Neural progenitor cell (in vitro differentiated cells): ENCODE results near the gene RNF5. TPM values are rescaled to one million over a fixed set of nuclear protein-coding genes. Genes with fewer than 3 reads are reported as not detected.

Experiments used
- DNase-seq: peaks from one replicate; pipeline ENCODE4 v3.0.0-alpha.2; 2016; ENCODE audit warnings: low spot score
- H2AFZ ChIP-seq: fragments of 200-600 bp; sonication (generic); replicated peaks from 2 replicates; pipeline ENCODE4 v1.6.1; 2016; ENCODE audit warnings: antibody characterized with exemption
- H3F3A ChIP-seq: fragments of 200-600 bp; sonication (generic); 2 replicates; pipeline ENCODE4 v1.6.1; 2016; ENCODE audit warnings: antibody characterized with exemption, low read depth
- H3K27ac ChIP-seq: fragments of 200-600 bp; sonication (generic); 2 replicates; pipeline ENCODE4 v1.5.1; 2016; ENCODE audit warnings: mild to moderate bottlenecking
- H3K27me3 ChIP-seq: fragments of 200-600 bp; sonication (generic); 2 replicates; pipeline ENCODE4 v1.6.1; 2016; ENCODE audit warnings: mild to moderate bottlenecking, moderate library complexity
- H3K36me3 ChIP-seq: fragments of 200-600 bp; sonication (generic); 2 replicates; pipeline ENCODE4 v1.5.1; 2016
- H3K4me1 ChIP-seq: fragments of 200-600 bp; sonication (generic); 2 replicates; pipeline ENCODE4 v1.6.1; 2016; ENCODE audit warnings: mixed run types
- H3K4me2 ChIP-seq: fragments of 200-600 bp; sonication (generic); 2 replicates; pipeline ENCODE4 v1.6.1; 2016
- H3K4me3 ChIP-seq: fragments of 200-600 bp; sonication (generic); 2 replicates; pipeline ENCODE4 v1.5.1; 2016
- H3K79me2 ChIP-seq: fragments of 200-600 bp; sonication (generic); 2 replicates; pipeline ENCODE4 v1.6.1; 2016; ENCODE audit warnings: low read depth
- H3K9ac ChIP-seq: fragments of 200-600 bp; sonication (generic); 2 replicates; pipeline ENCODE4 v1.6.1; 2016
- H3K9me3 ChIP-seq: fragments of 200-600 bp; sonication (generic); 2 replicates; pipeline ENCODE4 v1.5.1; 2016; ENCODE audit warnings: low read depth
- H4K20me1 ChIP-seq: fragments of 200-600 bp; sonication (generic); 2 replicates; pipeline ENCODE4 v1.6.1; 2016; ENCODE audit warnings: low read depth
- H3K27ac Mint-ChIP-seq: 3 replicates; pipeline ENCODE4 v1.8.0; 2021; ENCODE audit warnings: mixed read lengths
- H3K27me3 Mint-ChIP-seq: 2 replicates; pipeline ENCODE4 v1.8.0; 2022; ENCODE audit warnings: low read depth, mild to moderate bottlenecking, inconsistent platforms, moderate library complexity, mixed read lengths; ENCODE audit not compliant: insufficient read depth
- H3K36me3 Mint-ChIP-seq: 3 replicates; pipeline ENCODE4 v1.8.0; 2021; ENCODE audit warnings: mixed read lengths
- H3K4me1 Mint-ChIP-seq: 3 replicates; pipeline ENCODE4 v1.8.0; 2021; ENCODE audit warnings: mixed read lengths
- H3K4me3 Mint-ChIP-seq: 3 replicates; pipeline ENCODE4 v1.8.0; 2021; ENCODE audit warnings: mild to moderate bottlenecking, moderate library complexity, mixed read lengths
- H3K9me3 Mint-ChIP-seq: 3 replicates; pipeline ENCODE4 v1.8.0; 2020; ENCODE audit warnings: mixed read lengths
- EZH2 ChIP-seq: fragments of 200-600 bp; sonication (generic); IDR thresholded peaks from 2 replicates; pipeline ENCODE4 v1.6.1; 2017; ENCODE audit warnings: antibody characterized with exemption, mild to moderate bottlenecking, moderate library complexity
- EZH2phosphoT487 ChIP-seq: fragments of 200-600 bp; sonication (generic); IDR thresholded peaks from 2 replicates; pipeline ENCODE4 v1.6.1; 2017; ENCODE audit warnings: antibody characterized with exemption
- total RNA-seq: library from RNA; depleted of rRNA; stranded (reverse); fragments of >200 nt; gene quantifications from 2 replicates; pipeline ENCODE4 v1.2.3, GENCODE V29; 2015; ENCODE audit warnings: low replicate concordance
- TF ChIP-seq, protein P1 (sequence below): fragments of 200-600 bp; sonication (generic); IDR thresholded peaks from 2 replicates; pipeline ENCODE4 v1.5.1; 2017; ENCODE audit warnings: antibody characterized with exemption, mild to moderate bottlenecking

The RNF5 gene
- total RNA-seq, 1 donor from 2014 or later = 129 TPM

DNA sequence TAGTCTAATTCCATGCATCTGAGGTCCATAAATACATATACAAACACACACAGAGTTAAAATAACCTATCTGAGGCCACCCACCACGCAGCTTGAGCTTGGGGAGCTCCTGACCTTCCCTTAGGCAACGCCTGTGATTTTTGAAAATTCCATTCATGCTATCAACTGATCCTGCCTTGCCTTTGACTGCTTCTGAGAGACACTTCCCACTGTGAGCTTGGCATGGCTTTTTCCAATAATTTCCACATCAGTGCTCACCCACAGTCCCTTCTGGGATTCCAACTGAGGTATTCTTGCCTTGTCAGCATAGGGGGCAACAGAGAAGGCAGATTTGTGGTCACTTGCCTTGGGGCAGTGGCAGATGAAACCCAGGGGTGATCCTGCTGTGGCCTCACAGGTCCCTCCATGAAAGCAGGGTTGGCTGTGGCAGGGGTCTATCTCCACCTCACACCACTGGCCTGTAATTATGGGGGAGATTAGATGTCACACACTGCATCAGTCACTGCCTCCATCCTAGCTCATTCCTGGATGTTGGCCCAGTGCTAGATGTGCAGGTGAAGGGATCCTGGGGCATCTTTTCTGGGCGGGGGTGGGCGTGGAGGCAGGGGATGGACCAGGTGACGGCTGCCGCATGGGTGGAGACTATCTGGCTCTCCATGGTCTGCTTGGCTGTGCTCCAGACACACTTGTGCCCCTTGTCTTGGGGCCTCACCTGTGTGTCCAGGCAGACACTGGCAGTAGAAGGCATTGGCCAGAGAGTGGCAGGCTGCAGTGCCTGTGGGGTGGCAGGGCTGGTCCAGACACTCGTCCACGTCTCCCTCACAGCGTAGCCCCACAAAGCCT is 25.4 kb downstream of the RNF5 start:
- Mint-ChIP-seq H3K9me3 (peaks cover 8% of the 10 kb centered on the region), H3K4me1 (peaks cover 37% of the 10 kb centered on the region), H3K27ac (peak overlapping the region; percentile 97), H3K27me3 (peaks cover 11% of the 10 kb centered on the region), H3K36me3 (no peaks in the 10 kb centered on the region), H3K4me3 (peak overlapping the region; percentile 36)
- peaks cover 13% of the 10 kb centered on the region for H3K4me1 ChIP-seq
- no peak overlapping the region for H3K9ac ChIP-seq
- H3K9me3 ChIP-seq = no peaks in the 10 kb centered on the region
- TF ChIP-seq EZH2 = no peak
- TF ChIP-seq, protein P1, sequence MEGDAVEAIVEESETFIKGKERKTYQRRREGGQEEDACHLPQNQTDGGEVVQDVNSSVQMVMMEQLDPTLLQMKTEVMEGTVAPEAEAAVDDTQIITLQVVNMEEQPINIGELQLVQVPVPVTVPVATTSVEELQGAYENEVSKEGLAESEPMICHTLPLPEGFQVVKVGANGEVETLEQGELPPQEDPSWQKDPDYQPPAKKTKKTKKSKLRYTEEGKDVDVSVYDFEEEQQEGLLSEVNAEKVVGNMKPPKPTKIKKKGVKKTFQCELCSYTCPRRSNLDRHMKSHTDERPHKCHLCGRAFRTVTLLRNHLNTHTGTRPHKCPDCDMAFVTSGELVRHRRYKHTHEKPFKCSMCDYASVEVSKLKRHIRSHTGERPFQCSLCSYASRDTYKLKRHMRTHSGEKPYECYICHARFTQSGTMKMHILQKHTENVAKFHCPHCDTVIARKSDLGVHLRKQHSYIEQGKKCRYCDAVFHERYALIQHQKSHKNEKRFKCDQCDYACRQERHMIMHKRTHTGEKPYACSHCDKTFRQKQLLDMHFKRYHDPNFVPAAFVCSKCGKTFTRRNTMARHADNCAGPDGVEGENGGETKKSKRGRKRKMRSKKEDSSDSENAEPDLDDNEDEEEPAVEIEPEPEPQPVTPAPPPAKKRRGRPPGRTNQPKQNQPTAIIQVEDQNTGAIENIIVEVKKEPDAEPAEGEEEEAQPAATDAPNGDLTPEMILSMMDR = no peak
- no peak for TF ChIP-seq EZH2phosphoT487
- H3K4me3 ChIP-seq = no peak overlapping the region
- H3F3A ChIP-seq = no peaks in the 10 kb centered on the region
- no peaks in the 10 kb centered on the region for H3K36me3 ChIP-seq
- no peaks in the 10 kb centered on the region for H3K79me2 ChIP-seq
- H3K27me3 ChIP-seq = peaks cover 5% of the 10 kb centered on the region
- H3K27ac ChIP-seq = no peak overlapping the region
- peak; percentile 55 for DNase-seq
- H2AFZ ChIP-seq = no peak overlapping the region
- H4K20me1 ChIP-seq = no peaks in the 10 kb centered on the region
- no peak overlapping the region for H3K4me2 ChIP-seq

DNA sequence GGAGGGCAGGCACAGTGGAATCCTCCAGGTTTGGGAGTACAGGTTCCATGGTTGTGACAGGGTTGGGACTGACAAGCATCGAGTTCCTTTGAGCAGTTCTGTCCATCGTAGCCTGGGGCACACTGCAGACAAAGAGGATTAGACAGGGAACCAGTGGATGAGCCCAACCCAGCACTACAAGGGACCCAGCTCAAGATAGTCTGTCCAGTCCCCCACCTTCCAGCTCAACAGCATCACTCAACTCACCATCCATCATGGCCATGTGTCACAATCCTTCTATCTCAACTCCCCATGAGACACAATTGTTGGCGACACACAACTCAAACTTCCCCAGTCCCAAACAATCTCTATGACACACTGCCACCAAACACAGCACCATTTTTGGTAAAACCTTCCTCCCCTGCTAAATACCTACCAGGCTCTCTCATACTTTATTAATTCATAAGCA is 26.1 kb downstream of the RNF5 start:
- Histone ChIP-seq H3K9me3 (no peaks in the 10 kb centered on the region), H3K9ac (no peak overlapping the region), H3K36me3 (no peaks in the 10 kb centered on the region), H3K4me3 (no peak overlapping the region), H3K79me2 (no peaks in the 10 kb centered on the region), H2AFZ (no peak overlapping the region), H3K27me3 (peaks cover 5% of the 10 kb centered on the region), H3K27ac (no peak overlapping the region), H3K4me1 (peaks cover 13% of the 10 kb centered on the region), H3F3A (no peaks in the 10 kb centered on the region), H4K20me1 (no peaks in the 10 kb centered on the region), H3K4me2 (no peak overlapping the region)
- H3K27me3 Mint-ChIP-seq = peaks cover 14% of the 10 kb centered on the region
- TF ChIP-seq, protein P1 = no peak
- TF ChIP-seq EZH2phosphoT487 (no peak), EZH2 (no peak)
- peaks cover 37% of the 10 kb centered on the region for H3K4me1 Mint-ChIP-seq
- DNase-seq = no peak
- peak overlapping the region; percentile 42 for H3K27ac Mint-ChIP-seq
- peak overlapping the region; percentile 28 for H3K4me3 Mint-ChIP-seq
- peaks cover 8% of the 10 kb centered on the region for H3K9me3 Mint-ChIP-seq
- no peaks in the 10 kb centered on the region for H3K36me3 Mint-ChIP-seq

DNA sequence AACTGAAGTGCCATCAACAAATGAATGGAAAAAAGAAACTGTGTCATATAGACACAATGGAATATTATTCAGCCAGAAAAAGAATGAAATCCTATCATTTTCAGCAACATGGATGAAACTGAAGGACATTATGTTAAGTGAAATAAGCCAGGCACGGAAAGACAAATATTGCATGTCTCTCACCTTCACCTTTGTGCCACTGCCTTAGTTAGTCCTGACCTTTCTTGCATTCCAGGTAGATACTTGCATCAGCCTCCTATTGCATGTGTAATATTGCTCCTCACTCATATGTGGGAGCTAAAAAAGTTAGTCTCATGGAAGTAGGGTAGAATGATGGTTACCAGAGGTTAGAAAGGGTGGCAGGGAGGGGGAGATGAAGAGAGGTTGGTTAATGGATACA is 30.8 kb downstream of the RNF5 start:
- TF ChIP-seq EZH2phosphoT487 (no peak), EZH2 (no peak)
- TF ChIP-seq, protein P1 = no peak
- peaks cover 1% of the 10 kb centered on the region for H3K4me1 ChIP-seq
- no peaks in the 10 kb centered on the region for H4K20me1 ChIP-seq
- H3K27ac ChIP-seq = no peak overlapping the region
- no peak overlapping the region for H3K9ac ChIP-seq
- no peak overlapping the region for H3K4me2 ChIP-seq
- H2AFZ ChIP-seq = no peak overlapping the region
- peaks cover 21% of the 10 kb centered on the region for H3K27me3 Mint-ChIP-seq
- H3K27me3 ChIP-seq = peaks cover 5% of the 10 kb centered on the region
- H3K9me3 Mint-ChIP-seq = peaks cover 8% of the 10 kb centered on the region
- no peak overlapping the region for H3K4me3 Mint-ChIP-seq
- H3K79me2 ChIP-seq = no peaks in the 10 kb centered on the region
- H3K36me3 ChIP-seq = no peaks in the 10 kb centered on the region
- H3K4me3 ChIP-seq = no peak overlapping the region
- H3F3A ChIP-seq = no peaks in the 10 kb centered on the region
- no peak for DNase-seq
- no peak overlapping the region for H3K27ac Mint-ChIP-seq
- H3K9me3 ChIP-seq = no peaks in the 10 kb centered on the region
- H3K4me1 Mint-ChIP-seq = peaks cover 6% of the 10 kb centered on the region
- no peaks in the 10 kb centered on the region for H3K36me3 Mint-ChIP-seq
